22Rv1 (cell line): ENCODE measurements around the gene DGKD.

Experiments used
- H3K27ac ChIP-seq: fragments of 450-650 bp; 2 replicates; pipeline ENCODE4 v1.5.1; 2017
- ZFX ChIP-seq: fragments of 450-650 bp; IDR thresholded peaks from 2 replicates; pipeline ENCODE4 v1.6.1; 2017; ENCODE audit warnings: antibody characterized with exemption, borderline replicate concordance
- TF ChIP-seq, protein P1 (sequence below): fragments of 450-650 bp; IDR thresholded peaks from 2 replicates; pipeline ENCODE4 v1.5.1; 2017; ENCODE audit warnings: mild to moderate bottlenecking

The DGKD gene

DNA sequence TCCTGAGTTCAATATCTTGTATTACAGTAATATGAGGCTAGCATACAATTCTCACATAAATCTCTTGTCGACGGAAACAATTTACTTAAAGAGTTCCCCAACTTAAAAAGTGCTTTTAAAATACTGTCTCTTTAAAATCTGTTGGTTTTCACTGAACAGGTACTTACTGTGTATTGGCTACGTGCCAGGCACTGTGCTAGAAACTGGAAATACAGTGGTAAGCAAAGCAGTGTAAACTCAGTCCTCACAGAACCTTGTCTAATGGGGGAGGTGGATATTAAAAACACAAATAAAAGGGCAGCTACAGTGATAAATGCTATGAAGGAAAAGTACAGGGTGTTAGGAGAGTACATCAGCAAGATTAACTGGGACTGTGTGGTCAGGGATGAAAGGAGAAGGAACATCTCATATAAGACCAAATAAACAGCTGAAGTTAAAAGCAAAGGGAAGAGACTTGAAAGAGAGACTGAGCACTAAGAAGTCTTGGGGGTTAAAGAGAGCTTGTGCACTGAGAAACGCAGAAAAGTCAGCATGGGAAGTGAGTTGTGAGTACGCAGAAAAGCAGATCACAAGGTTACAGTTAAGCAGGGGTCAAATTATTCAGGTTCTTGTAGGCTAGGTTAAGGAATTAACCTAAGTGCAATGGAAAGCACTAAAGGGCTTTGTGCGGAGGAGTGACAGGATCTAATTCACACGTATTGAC lies 159.8 kb downstream of the DGKD start:
- TF ChIP-seq, protein P1, sequence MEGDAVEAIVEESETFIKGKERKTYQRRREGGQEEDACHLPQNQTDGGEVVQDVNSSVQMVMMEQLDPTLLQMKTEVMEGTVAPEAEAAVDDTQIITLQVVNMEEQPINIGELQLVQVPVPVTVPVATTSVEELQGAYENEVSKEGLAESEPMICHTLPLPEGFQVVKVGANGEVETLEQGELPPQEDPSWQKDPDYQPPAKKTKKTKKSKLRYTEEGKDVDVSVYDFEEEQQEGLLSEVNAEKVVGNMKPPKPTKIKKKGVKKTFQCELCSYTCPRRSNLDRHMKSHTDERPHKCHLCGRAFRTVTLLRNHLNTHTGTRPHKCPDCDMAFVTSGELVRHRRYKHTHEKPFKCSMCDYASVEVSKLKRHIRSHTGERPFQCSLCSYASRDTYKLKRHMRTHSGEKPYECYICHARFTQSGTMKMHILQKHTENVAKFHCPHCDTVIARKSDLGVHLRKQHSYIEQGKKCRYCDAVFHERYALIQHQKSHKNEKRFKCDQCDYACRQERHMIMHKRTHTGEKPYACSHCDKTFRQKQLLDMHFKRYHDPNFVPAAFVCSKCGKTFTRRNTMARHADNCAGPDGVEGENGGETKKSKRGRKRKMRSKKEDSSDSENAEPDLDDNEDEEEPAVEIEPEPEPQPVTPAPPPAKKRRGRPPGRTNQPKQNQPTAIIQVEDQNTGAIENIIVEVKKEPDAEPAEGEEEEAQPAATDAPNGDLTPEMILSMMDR = no peak
- TF ChIP-seq ZFX = no peak
- H3K27ac ChIP-seq = no peak overlapping the region

DNA sequence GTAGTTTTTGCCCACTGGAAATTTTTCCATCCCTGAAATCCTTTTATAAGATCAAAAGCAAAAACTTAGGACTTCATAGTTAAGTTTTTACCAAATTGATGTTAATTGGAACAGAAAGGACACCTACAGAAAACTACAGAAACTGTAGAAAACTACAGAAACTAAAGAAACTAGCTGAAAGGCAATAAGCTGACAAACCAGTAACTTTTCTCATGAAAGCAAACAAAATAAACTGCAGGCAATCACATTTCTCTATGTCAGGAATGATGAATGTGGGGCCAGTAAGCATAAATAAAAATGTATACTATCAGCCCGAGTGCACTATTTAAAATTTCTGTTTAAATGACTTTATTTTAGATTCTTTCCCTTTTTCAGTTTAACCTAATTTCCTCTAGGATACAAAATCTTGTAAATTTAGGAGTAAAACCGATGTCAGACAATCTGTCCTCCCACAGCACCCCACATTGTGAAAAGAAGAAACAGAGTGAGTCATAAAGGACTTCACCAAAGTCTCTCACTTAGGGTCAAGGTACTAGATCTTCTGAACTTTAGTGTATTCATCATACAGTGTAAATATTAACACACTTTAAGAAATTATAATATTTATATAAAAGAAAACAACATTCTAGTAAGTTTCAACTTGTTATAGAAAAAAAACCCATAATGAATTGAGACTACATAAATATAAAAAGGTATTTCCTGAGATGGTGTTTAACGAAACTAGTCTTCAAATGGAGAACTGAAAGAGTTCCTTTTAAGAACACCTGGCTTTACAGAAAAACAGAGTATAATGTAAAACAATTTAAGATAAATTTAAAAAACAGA lies 165.7 kb downstream of the DGKD start:
- H3K27ac ChIP-seq = no peak overlapping the region
- no peak for TF ChIP-seq ZFX
- TF ChIP-seq, protein P1 = no peak
